Panc1 (cell line): ENCODE measurements around the gene PITX1. TPM values are rescaled to one million over a fixed set of nuclear protein-coding genes. Genes with fewer than 3 reads are reported as not detected.

ENCODE experiments used
- ATAC-seq: fragments of 200-7000 bp; cut with Tn5 transposase; 2 replicates; pipeline ENCODE4 v1.9.1; 2020; ENCODE audit warnings: mild to moderate bottlenecking, moderate library complexity
- BruUV-seq: library from RNA; stranded (reverse); fragments of 400-500 nt; replicated peaks from 2 replicates; lab custom pipeline; 2021; lab: Mats Ljungman, UMichigan
- CTCF ChIA-PET: fragments of 300-600 bp; sonication (Branson Sonifier 250); formaldehyde crosslinking; loops from one replicate; lab custom pipeline; 2022; ENCODE audit warnings: antibody characterized with exemption; lab: Charles Lee
- POLR2A ChIA-PET: fragments of 300-600 bp; sonication (Branson Sonifier 250); formaldehyde crosslinking; loops from one replicate; lab custom pipeline; 2022; ENCODE audit warnings: antibody characterized with exemption; lab: Charles Lee
- DNase-seq: peaks from one replicate; pipeline ENCODE4 v3.0.0-alpha.2; 2010; ENCODE audit warnings: low read depth, low spot score
- H3K27ac ChIP-seq: 2 replicates; pipeline ENCODE4 v1.5.1; 2011; ENCODE audit warnings: mild to moderate bottlenecking, low read length, inconsistent platforms
- H3K27me3 ChIP-seq: fragments of 200-500 bp; sonication (Bioruptor generic); 2 replicates; pipeline ENCODE4 v1.6.0; 2014; ENCODE audit warnings: low read length, inconsistent platforms; ENCODE audit not compliant: control insufficient read depth, insufficient read depth
- H3K36me3 ChIP-seq: fragments of 200-500 bp; sonication (Bioruptor generic); 2 replicates; pipeline ENCODE4 v1.5.1; 2014; ENCODE audit warnings: inconsistent platforms, mild to moderate bottlenecking, low read length, moderate library complexity; ENCODE audit not compliant: control insufficient read depth, insufficient read depth
- H3K4me1 ChIP-seq: 2 replicates; pipeline ENCODE4 v1.5.1; 2011; ENCODE audit warnings: inconsistent platforms, mild to moderate bottlenecking, low read length, moderate library complexity; ENCODE audit not compliant: control insufficient read depth, insufficient read depth
- H3K4me3 ChIP-seq, 2 experiments: 2 replicates each; pipeline ENCODE4 v1.5.1; 2011 to 2012; ENCODE audit warnings: low read depth in 2 of 2, low read length in 2 of 2, mild to moderate bottlenecking in 2 of 2, inconsistent platforms in 1 of 2, moderate library complexity in 1 of 2
- H3K9me3 ChIP-seq: fragments of 200-500 bp; sonication (Bioruptor generic); 2 replicates; pipeline ENCODE4 v1.5.1; 2014; ENCODE audit warnings: low read depth, mild to moderate bottlenecking, inconsistent platforms, low read length, moderate library complexity; ENCODE audit not compliant: control insufficient read depth, insufficient read depth
- POLR2AphosphoS5 ChIP-seq: IDR thresholded peaks from 2 replicates; pipeline ENCODE4 v1.6.1; 2012; ENCODE audit warnings: mild to moderate bottlenecking, low read depth, low read length, moderate library complexity
- SIN3A ChIP-seq: IDR thresholded peaks from 2 replicates; pipeline ENCODE4 v1.6.1; 2012; ENCODE audit warnings: low read depth, mild to moderate bottlenecking, low read length, moderate library complexity, borderline replicate concordance; ENCODE audit not compliant: insufficient read depth
- TCF7L2 ChIP-seq: IDR thresholded peaks from 2 replicates; pipeline ENCODE4 v1.6.1; 2011; ENCODE audit warnings: mild to moderate bottlenecking, low read depth, low read length, inconsistent platforms
- in situ Hi-C: cut with HindIII; loops from 2 replicates; pipeline ENCODE4 v1.10.0; 2016; ENCODE audit warnings: low sequenced_read_pairs, low pct_unique_long_range_greater_than_20kb
- intact Hi-C: fragments of 100-400 bp; cut with micrococcal nuclease; formaldehyde crosslinking; loops from one replicate; pipeline ENCODE4 v1.10.0; 2022; ENCODE audit not compliant: unreplicated experiment
- total RNA-seq: library from RNA; stranded (reverse); gene quantifications from one replicate; pipeline ENCODE4 v1.2.1, GENCODE V29; 2021; ENCODE audit not compliant: unreplicated experiment
- TF ChIP-seq, protein P1 (sequence below): fragments of 450-650 bp; IDR thresholded peaks from 2 replicates; pipeline ENCODE4 v1.5.1; 2017; ENCODE audit warnings: mild to moderate bottlenecking
- TF ChIP-seq, protein P2 (sequence below), 2 experiments: IDR thresholded peaks; 2 replicates each; pipeline ENCODE4 v1.6.1; 2011 to 2012; ENCODE audit warnings: low read depth in 2 of 2, control low read depth in 1 of 2, low read length in 1 of 2, mild to moderate bottlenecking in 1 of 2, moderate library complexity in 1 of 2; ENCODE audit not compliant: insufficient read depth in 1 of 2

Gene PITX1
- total RNA-seq, 1 experiment from 2014 or later, result 41.5 TPM

DNA sequence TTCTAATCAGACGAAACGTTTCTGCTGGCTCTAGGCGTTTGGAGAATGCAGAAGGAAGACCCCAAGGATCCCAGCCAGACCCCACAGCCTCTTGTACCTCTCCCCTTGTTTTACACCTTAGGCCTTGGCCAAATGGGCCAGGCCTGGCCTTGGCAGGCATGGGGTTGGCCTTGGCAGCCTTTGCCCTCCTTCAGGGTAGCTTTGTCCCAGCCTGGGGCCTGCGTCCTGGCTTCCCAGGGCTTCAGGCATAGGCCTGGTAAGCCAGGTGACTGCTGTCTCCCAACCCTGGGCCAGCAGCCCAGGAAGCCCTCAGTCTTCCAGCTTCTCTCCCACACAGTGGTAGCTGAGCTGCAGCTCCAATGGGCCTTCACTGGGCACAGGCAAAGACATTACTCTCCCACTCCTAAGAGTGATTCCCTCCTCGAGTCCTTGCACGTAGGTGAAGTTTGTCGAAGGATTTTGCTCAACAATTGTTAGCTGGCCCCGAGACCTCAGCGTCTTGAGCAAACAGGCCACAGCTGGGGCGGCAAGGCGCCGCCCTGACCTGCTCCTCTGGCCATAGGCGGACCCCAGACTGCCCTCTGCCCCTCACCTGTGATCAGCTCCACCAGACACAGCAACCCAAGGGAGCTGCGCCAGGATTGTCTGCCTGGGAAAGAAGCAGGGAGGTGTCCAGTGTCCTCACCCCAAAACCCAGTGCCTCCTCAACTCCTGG is 1.1 kb upstream of the PITX1 start:
- Histone ChIP-seq H3K27ac (peak overlapping the region; percentile 83), H3K4me3 (peak overlapping the region; percentile 24 to 45; a peak in 3 of 4 replicates), H3K36me3 (peaks cover 4% of the 10 kb centered on the region; the same call in 1 of the 2 replicates), H3K4me1 (peaks cover 22% of the 10 kb centered on the region), H3K9me3 (no peaks in the 10 kb centered on the region), H3K27me3 (no peaks in the 10 kb centered on the region; the same call in 1 of the 2 replicates)
- in situ Hi-C loops, result no loop called here
- intact Hi-C loops, result loop anchor here (5.0 kb wide), 1 partner anchor 157 kb away; no protein-coding TSS in a partner anchor
- ChIA-PET POLR2A (interaction anchor here (0.6 kb wide), 1 partner anchor 96 kb away, joined by 4 read pairs; no protein-coding TSS in a partner anchor), CTCF (interaction anchor here (0.5 kb wide), 1 partner anchor 198 kb away, joined by 4 read pairs; no protein-coding TSS in a partner anchor)
- no peak for DNase-seq
- ATAC-seq, result peak; percentile 9
- TF ChIP-seq TCF7L2, result no peak
- TF ChIP-seq POLR2AphosphoS5, result no peak
- TF ChIP-seq SIN3A, result no peak
- TF ChIP-seq, protein P1, sequence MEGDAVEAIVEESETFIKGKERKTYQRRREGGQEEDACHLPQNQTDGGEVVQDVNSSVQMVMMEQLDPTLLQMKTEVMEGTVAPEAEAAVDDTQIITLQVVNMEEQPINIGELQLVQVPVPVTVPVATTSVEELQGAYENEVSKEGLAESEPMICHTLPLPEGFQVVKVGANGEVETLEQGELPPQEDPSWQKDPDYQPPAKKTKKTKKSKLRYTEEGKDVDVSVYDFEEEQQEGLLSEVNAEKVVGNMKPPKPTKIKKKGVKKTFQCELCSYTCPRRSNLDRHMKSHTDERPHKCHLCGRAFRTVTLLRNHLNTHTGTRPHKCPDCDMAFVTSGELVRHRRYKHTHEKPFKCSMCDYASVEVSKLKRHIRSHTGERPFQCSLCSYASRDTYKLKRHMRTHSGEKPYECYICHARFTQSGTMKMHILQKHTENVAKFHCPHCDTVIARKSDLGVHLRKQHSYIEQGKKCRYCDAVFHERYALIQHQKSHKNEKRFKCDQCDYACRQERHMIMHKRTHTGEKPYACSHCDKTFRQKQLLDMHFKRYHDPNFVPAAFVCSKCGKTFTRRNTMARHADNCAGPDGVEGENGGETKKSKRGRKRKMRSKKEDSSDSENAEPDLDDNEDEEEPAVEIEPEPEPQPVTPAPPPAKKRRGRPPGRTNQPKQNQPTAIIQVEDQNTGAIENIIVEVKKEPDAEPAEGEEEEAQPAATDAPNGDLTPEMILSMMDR, result no peak
- TF ChIP-seq, protein P2, sequence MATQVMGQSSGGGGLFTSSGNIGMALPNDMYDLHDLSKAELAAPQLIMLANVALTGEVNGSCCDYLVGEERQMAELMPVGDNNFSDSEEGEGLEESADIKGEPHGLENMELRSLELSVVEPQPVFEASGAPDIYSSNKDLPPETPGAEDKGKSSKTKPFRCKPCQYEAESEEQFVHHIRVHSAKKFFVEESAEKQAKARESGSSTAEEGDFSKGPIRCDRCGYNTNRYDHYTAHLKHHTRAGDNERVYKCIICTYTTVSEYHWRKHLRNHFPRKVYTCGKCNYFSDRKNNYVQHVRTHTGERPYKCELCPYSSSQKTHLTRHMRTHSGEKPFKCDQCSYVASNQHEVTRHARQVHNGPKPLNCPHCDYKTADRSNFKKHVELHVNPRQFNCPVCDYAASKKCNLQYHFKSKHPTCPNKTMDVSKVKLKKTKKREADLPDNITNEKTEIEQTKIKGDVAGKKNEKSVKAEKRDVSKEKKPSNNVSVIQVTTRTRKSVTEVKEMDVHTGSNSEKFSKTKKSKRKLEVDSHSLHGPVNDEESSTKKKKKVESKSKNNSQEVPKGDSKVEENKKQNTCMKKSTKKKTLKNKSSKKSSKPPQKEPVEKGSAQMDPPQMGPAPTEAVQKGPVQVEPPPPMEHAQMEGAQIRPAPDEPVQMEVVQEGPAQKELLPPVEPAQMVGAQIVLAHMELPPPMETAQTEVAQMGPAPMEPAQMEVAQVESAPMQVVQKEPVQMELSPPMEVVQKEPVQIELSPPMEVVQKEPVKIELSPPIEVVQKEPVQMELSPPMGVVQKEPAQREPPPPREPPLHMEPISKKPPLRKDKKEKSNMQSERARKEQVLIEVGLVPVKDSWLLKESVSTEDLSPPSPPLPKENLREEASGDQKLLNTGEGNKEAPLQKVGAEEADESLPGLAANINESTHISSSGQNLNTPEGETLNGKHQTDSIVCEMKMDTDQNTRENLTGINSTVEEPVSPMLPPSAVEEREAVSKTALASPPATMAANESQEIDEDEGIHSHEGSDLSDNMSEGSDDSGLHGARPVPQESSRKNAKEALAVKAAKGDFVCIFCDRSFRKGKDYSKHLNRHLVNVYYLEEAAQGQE (IDR thresholded peaks at IDR 0.05; ENCODE audit: insufficient read depth in 1 of 2, low read depth in 2 of 2, low read length in 1 of 2), result no peak
- BruUV-seq, result no TSS peak

DNA sequence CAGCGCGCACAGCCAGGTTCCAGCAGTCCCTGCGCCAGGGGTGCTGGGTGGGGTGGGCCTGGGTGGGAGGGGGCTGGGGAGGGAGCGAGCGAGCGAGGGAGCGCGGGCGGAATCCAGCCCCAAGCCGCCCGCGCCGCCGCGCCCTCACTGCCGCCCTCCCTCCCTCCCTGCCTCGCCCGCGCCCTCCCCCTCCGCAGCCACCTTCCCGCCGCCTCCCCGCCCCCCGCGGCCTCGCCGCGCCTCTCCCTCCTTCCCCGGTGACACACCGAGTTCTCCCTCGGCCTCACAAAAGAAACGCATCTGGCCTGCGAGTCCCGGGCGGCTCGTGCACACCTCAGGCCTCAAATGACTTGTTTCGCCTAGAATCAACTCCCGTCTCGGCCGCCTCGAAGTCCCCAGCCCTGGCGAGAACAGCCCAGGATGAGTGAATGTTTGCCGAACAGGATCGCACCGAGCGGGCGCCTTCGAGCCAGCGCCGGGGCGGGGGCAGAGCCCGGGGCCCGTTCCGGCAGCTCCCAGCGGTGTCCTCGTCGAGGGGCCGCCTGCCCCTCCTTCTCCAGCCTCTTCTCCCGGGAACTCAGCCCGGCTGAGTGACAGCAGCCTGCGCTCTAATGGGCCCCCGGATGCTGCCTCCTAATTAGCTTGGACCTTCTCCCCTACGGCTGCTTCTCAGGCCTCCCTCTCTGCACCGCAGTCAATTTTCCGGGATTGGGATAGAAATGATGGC is 371 bp upstream of the PITX1 start:
- no peaks in the 10 kb centered on the region for H3K9me3 ChIP-seq
- ChIA-PET POLR2A (no interaction called here), CTCF (no interaction called here)
- BruUV-seq, result no TSS peak
- H3K4me1 ChIP-seq, result peaks cover 24% of the 10 kb centered on the region
- peak overlapping the region; percentile 83 for H3K27ac ChIP-seq
- TF ChIP-seq TCF7L2 (no peak), SIN3A (no peak), POLR2AphosphoS5 (peak; percentile 26; the same call in 1 of the 2 replicates)
- TF ChIP-seq, protein P1, result no peak
- TF ChIP-seq, protein P2 (IDR thresholded peaks at IDR 0.05; ENCODE audit: insufficient read depth in 1 of 2, low read depth in 2 of 2, low read length in 1 of 2), result no peak
- H3K4me3 ChIP-seq, result peak overlapping the region; percentile 76 to 96
- in situ Hi-C loops (no loop called here), intact Hi-C loops (loop anchor here (5.0 kb wide), 1 partner anchor 158 kb away; no protein-coding TSS in a partner anchor)
- H3K36me3 ChIP-seq, result peaks cover 4% of the 10 kb centered on the region; the same call in 1 of the 2 replicates
- peak; percentile 64 for ATAC-seq
- no peak for DNase-seq
- no peaks in the 10 kb centered on the region for H3K27me3 ChIP-seq
